ENCODE measurements around the gene ADAM17. TPM values are rescaled to one million over a fixed set of nuclear protein-coding genes. Genes with fewer than 3 reads are reported as not detected.

ADAM17 gene
- polyA plus RNA-seq, 1 of the 3 experiments (the other 2 are of a cell fraction): 17.1 TPM

- Histone ChIP-seq H3F3A (replicated peaks; ENCODE audit: insufficient read depth) (peaks cover 13% of the 10 kb centered on the region), H3K9ac (peak overlapping the region; percentile 19; the same call in 1 of the 2 replicates), H3K9me3 (no peaks in the 10 kb centered on the region), H3K27me3 (ENCODE audit: insufficient read depth) (no peaks in the 10 kb centered on the region), H3K4me1 (ENCODE audit: control insufficient read depth in 1 of 2, insufficient read depth in 2 of 2, low read depth in 1 of 2, low read length in 1 of 2) (peaks cover 0 to 12% of the 10 kb centered on the region in 2 experiments; a peak in 1 of 4 replicates), H3K4me3 (ENCODE audit: low read depth in 2 of 2, low read length in 1 of 2) (no peak overlapping the region), H3K9me2 (no peaks in the 10 kb centered on the region), H2AFZ (ENCODE audit: low read depth) (no peak overlapping the region), H3K79me2 (ENCODE audit: insufficient read depth) (no peaks in the 10 kb centered on the region), H4K20me1 (ENCODE audit: insufficient read depth) (no peaks in the 10 kb centered on the region), H3K27ac (ENCODE audit: low read depth in 2 of 2, low read length in 1 of 2) (peak overlapping the region in 1 of 2 experiments; percentile 62; a peak in 2 of 4 replicates), H3K36me3 (replicated peaks in 1 of 2; ENCODE audit: control insufficient read depth in 1 of 2, insufficient read depth in 2 of 2, low read length in 1 of 2) (peaks cover 63 to 77% of the 10 kb centered on the region in 2 experiments), H3K4me2 (no peak overlapping the region; the same call in 1 of the 2 replicates)
- WGBS (ENCODE audit: low lambda C conversion rate): 92% methylated on average over 1 of the region's 1 CpG
- POLR2A ChIA-PET: no interaction called here
- TF ChIP-seq REST (IDR thresholded peaks at IDR 0.05; ENCODE audit: low read depth, low read length) (no peak), NFIC (IDR thresholded peaks at IDR 0.05; ENCODE audit: borderline replicate concordance) (peak; percentile 58), TCF12 (IDR thresholded peaks at IDR 0.05) (no peak; the same call in 1 of the 2 replicates)
- CTCF ChIA-PET: interaction anchor here (0.8 kb wide), 1 partner anchor 11 kb away, joined by 3 read pairs; no protein-coding TSS in a partner anchor
- no peak for DNase-seq
Observed at GRCh38 chr2:9440058-9440727, 115.4 kb downstream of the ADAM17 start.

GRCh38 chr2:9439536-9439935 is 116.1 kb downstream of the ADAM17 start:
- Histone ChIP-seq H3F3A (replicated peaks; ENCODE audit: insufficient read depth) (peaks cover 13% of the 10 kb centered on the region), H3K4me2 (no peak overlapping the region; the same call in 1 of the 2 replicates), H2AFZ (ENCODE audit: low read depth) (no peak overlapping the region), H3K9me2 (no peaks in the 10 kb centered on the region), H3K9me3 (no peaks in the 10 kb centered on the region), H3K27me3 (ENCODE audit: insufficient read depth) (no peaks in the 10 kb centered on the region), H3K9ac (0 out of 2 replicates have a peak overlapping the region, but pooled peaks have one; percentile 19), H3K4me3 (ENCODE audit: low read depth in 2 of 2, low read length in 1 of 2) (no peak overlapping the region), H3K4me1 (ENCODE audit: control insufficient read depth in 1 of 2, insufficient read depth in 2 of 2, low read depth in 1 of 2, low read length in 1 of 2) (peaks cover 0 to 12% of the 10 kb centered on the region in 2 experiments; a peak in 1 of 4 replicates), H3K79me2 (ENCODE audit: insufficient read depth) (no peaks in the 10 kb centered on the region), H3K36me3 (replicated peaks in 1 of 2; ENCODE audit: control insufficient read depth in 1 of 2, insufficient read depth in 2 of 2, low read length in 1 of 2) (peaks cover 66 to 77% of the 10 kb centered on the region in 2 experiments), H3K27ac (ENCODE audit: low read depth in 2 of 2, low read length in 1 of 2) (peak overlapping the region in 1 of 2 experiments; percentile 62; a peak in 2 of 4 replicates), H4K20me1 (ENCODE audit: insufficient read depth) (no peaks in the 10 kb centered on the region)
- WGBS (ENCODE audit: low lambda C conversion rate): 95% methylated on average over 1 of the region's 1 CpG
- no peak for DNase-seq
- TF ChIP-seq EP300 (IDR thresholded peaks at IDR 0.05; ENCODE audit: borderline replicate concordance in 1 of 2, low read depth in 1 of 2, low read length in 1 of 2) (no peak), TAF1 (IDR thresholded peaks at IDR 0.05; ENCODE audit: borderline replicate concordance, low read depth, low read length) (no peak), MXI1 (IDR thresholded peaks at IDR 0.05; ENCODE audit: low read depth, low read length) (no peak), GATA2 (CRISPR knock-in tag; IDR thresholded peaks at IDR 0.05) (no peak), FOSL2 (IDR thresholded peaks at IDR 0.05; ENCODE audit: borderline replicate concordance, low read depth) (peak; percentile 35; the same call in 1 of the 2 replicates), SMC3 (IDR thresholded peaks at IDR 0.05; ENCODE audit: low read depth, low read length) (no peak), JUND (IDR thresholded peaks at IDR 0.05) (peak; percentile 21; the same call in 1 of the 2 replicates), ZBTB33 (IDR thresholded peaks at IDR 0.05; ENCODE audit: borderline replicate concordance, low read depth) (no peak)
- ChIA-PET POLR2A (no interaction called here), CTCF (interaction anchor here (2.5 kb wide), 1 partner anchor 10 kb away, joined by 7 read pairs; no protein-coding TSS in a partner anchor)
